Sigmoid colon (tissue), 4 donors: ENCODE data around the gene TMEM255B.

Experiments
- POLR2A ChIP-seq, 2 donors: fragments of 450-650 bp; IDR thresholded peaks; one replicate each; pipeline ENCODE4 v1.6.1; 2016; ENCODE audit warnings: antibody characterized with exemption in 2 of 2, mild to moderate bottlenecking in 2 of 2, moderate library complexity in 2 of 2
- POLR2AphosphoS5 ChIP-seq, 4 donors: sonication (generic); formaldehyde crosslinking; IDR thresholded peaks; one replicate each; pipeline ENCODE4 v1.6.1; 2017; ENCODE audit warnings: antibody characterized with exemption in 4 of 4
- TF ChIP-seq, protein P1 (sequence below), 4 experiments: fragments of 450-650 bp in 3 of 4; fragments of 200-600 bp in 1 of 4; IDR thresholded peaks; one replicate each; pipeline ENCODE4 v1.5.1; 2016 to 2019; ENCODE audit warnings: antibody characterized with exemption in 4 of 4, mild to moderate bottlenecking in 3 of 4, moderate library complexity in 2 of 4

DNA sequence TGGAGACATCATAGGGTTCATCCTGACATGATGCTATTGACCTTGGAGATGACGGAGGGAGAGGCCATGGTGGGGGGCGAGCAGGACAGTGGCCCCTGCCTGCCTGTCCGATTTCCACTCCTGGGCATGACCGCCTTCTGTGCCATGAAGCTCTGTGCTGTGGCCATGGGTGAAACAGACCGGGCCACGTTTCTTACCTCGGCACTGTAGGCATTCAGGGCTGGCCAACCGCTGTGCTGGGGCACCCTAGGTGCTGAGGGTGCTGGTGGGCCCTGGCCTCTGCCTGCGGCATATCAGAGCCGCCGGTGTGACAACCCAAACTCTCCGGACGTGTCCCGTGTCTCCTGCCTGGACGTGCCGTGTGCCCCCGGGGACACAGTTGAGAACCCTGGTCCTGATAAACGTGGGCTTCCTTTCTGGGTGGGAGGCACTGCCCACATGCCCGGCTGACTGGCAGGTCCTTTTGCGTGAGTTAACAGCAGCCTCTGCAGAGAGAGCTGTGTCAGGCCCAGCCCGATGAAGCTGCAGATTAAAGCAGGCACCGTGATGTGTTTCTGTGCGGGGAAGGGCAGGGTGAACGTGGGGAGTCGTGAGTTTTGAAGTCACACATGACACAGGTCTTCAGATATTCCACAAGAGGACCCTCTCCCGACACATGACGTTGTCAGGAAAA lies 46.5 kb downstream of the TMEM255B start:
- TF ChIP-seq POLR2A (IDR thresholded peaks at IDR 0.05) (no peak), POLR2AphosphoS5 (IDR thresholded peaks at IDR 0.05) (no peak)
- TF ChIP-seq, protein P1, sequence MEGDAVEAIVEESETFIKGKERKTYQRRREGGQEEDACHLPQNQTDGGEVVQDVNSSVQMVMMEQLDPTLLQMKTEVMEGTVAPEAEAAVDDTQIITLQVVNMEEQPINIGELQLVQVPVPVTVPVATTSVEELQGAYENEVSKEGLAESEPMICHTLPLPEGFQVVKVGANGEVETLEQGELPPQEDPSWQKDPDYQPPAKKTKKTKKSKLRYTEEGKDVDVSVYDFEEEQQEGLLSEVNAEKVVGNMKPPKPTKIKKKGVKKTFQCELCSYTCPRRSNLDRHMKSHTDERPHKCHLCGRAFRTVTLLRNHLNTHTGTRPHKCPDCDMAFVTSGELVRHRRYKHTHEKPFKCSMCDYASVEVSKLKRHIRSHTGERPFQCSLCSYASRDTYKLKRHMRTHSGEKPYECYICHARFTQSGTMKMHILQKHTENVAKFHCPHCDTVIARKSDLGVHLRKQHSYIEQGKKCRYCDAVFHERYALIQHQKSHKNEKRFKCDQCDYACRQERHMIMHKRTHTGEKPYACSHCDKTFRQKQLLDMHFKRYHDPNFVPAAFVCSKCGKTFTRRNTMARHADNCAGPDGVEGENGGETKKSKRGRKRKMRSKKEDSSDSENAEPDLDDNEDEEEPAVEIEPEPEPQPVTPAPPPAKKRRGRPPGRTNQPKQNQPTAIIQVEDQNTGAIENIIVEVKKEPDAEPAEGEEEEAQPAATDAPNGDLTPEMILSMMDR (IDR thresholded peaks at IDR 0.05) = no peak
